NCI-H345 treated with DMSO at 0.1 percent for 48 hours (cell line): ENCODE results near the gene GRAMD1B.

Experiments used
- DNase-seq: peaks from one replicate; lab custom pipeline; 2025; ENCODE audit not compliant: unreplicated experiment; lab: John Stamatoyannopoulos, UW

GRAMD1B gene

DNA sequence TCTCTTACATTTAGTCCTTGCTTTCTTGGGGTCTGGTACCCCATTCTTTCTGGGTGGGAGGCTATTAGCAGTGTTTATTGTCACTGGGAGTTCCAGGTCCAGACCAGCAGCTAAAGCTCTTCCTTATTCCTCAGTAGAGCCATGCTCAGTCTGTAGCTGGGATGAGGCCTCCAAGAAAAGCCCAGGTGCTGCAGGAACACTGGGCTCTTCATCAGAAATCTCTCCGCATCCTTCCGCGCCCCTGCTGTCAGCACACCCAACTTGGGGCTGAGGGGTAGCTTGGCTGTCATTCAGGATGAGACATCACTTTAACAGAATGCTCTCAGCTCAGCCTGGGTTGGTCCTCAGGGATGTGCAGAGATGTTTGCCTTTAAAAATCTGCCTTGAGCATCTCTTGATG, 97.5 kb downstream of the GRAMD1B start:
- no peak for DNase-seq

- no peak for DNase-seq
These were observed 97.9 kb downstream of the GRAMD1B start for GRCh38 chr11:123527947-123528346.

DNA sequence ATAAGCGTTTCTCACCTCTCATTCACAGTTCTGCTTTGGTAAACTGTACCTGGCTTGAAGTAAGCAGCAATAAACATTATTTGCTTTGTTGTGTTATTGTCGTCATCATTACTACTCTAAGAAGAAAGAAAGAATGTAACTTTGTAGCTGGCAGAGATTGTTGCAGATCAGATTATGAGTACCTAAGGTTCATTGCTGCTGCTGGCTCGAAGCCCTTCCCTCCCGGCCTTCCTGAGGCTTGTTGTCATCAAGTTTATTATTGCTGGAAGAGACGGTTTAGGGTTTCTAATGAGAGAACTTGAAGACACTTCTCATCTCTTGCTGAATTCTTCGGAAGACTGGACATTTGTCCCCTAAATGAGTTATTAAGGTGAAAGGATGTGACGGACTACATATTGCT, 101.3 kb downstream of the GRAMD1B start:
- DNase-seq, result no peak

- no peak for DNase-seq
These were observed 102.1 kb downstream of the GRAMD1B start for GRCh38 chr11:123532131-123532530.

DNA sequence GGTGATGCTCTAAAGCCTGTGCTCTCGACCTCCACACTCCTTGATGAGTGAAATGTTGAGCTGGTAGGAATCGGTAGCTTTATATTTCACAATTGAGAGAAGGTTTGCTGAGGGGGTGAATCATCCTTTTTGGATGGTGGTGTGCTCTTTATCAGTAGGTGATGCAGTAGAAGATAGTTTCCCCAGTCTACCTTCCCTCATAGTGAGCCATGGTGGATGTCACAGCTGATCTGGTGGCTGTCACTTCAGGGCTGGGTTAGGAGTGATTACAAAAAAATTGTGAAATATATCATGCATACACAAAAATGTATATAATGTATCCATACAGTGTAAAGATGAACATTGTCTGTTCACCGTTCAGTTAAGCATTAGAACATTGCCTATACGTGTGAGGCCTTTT, 105.3 kb downstream of the GRAMD1B start:
- no peak for DNase-seq

- DNase-seq, result no peak
These were observed 106.8 kb downstream of the GRAMD1B start for GRCh38 chr11:123536690-123537437.

GRCh38 chr11:123537726-123538125, 107.7 kb downstream of the GRAMD1B start:
- DNase-seq, result no peak

DNA sequence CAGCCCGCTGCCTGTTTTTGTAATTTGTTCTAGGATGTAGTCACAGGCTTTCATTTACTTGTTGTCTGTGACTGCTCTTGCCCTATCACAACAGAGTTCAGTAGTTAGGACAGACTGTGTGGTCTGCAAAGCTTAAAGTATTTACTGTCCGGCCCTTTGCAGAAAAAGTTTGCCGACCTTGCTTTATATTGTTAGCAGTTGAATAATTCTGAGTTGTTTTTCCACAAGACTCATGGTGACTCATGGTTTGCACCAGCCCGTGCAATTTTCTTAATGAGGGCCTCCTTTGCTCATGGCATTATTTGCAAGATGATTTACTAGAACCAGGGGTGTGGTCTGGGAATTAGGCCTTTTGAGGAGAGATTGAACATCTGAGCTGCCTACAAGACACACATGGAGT, 113.7 kb downstream of the GRAMD1B start:
- DNase-seq, result no peak

- peak; percentile 5 for DNase-seq
These were observed 114.7 kb downstream of the GRAMD1B start for GRCh38 chr11:123544631-123545375.

GRCh38 chr11:123545726-123546270, 115.7 kb downstream of the GRAMD1B start:
- DNase-seq, result no peak

DNA sequence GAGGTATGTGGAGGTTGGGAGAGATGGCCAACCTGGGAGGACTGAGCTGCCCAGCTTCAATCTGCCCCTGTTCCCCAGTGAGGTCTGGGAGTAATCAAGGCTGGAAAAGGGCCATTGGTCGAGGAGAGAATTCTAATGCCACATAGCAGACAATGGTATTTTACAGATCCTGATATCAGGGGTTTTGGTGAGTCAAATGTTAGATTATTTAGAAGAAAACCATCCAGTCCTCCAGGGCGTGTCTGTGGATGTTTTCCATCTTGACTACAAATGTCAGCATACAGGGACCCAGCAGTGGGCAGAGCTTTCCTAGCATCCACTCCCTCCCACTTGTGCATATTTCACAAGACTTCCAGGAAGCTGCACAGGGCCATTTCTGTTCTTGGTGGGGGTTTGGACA, 116.4 kb downstream of the GRAMD1B start:
- DNase-seq, result no peak

GRCh38 chr11:123547180-123547579, 117.1 kb downstream of the GRAMD1B start:
- DNase-seq, result no peak

GRCh38 chr11:123548774-123549173, 118.7 kb downstream of the GRAMD1B start:
- no peak for DNase-seq

GRCh38 chr11:123549926-123550917, 120.2 kb downstream of the GRAMD1B start:
- no peak for DNase-seq

- no peak for DNase-seq
These were observed 121.0 kb downstream of the GRAMD1B start for GRCh38 chr11:123551079-123551478.

GRCh38 chr11:123556633-123557032, 126.6 kb downstream of the GRAMD1B start:
- DNase-seq, result no peak

GRCh38 chr11:123558536-123559315, 128.7 kb downstream of the GRAMD1B start:
- no peak for DNase-seq

DNA sequence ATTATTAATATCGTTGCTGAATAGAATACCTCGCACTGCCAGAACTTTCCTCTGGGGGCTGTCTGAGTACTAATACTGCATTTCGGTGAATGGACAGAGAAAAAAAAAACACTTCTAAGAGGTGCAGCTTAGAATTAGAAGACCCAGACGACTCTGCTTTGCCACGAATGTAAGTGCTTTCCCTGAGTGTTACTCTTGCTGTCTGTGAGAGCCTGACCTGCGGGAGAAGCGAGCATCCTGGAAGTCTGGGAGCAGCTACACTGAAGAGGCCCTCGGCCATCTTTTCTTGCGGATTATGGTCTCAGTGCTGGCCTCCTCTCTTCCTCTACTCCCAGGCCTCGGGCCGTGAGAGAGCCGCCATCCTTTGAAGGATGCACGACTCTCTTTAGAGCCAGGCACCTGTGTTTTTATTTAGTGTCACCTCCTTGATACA, 129.5 kb downstream of the GRAMD1B start:
- peak; percentile 42 for DNase-seq

- peak; percentile 58 for DNase-seq
These were observed 129.9 kb downstream of the GRAMD1B start for GRCh38 chr11:123560006-123560405.

- no peak for DNase-seq
These were observed 131.3 kb downstream of the GRAMD1B start for GRCh38 chr11:123561431-123561800.
